H1 (cell line): ENCODE data around the gene DNMT1. TPM values are rescaled to one million over a fixed set of nuclear protein-coding genes. Genes with fewer than 3 reads are reported as not detected.
A peak's percentile ranks its signal among the peaks of the same experiment; 100 is the strongest.

Source experiments
- CTCF ChIA-PET: fragments of 300-600 bp; sonication (Branson Sonifier 250); formaldehyde crosslinking; loops from one replicate; lab custom pipeline; 2021; ENCODE audit not compliant: partially characterized antibody; lab: Charles Lee
- POLR2A ChIA-PET: fragments of 300-600 bp; sonication (Branson Sonifier 250); formaldehyde crosslinking; loops from one replicate; lab custom pipeline; 2021; ENCODE audit warnings: inconsistent platforms; ENCODE audit not compliant: partially characterized antibody; lab: Charles Lee
- DNase-seq, 2 experiments: peaks; one replicate each; pipeline versions ENCODE4 v3.0.0 to v3.0.0-alpha.2; 2010 to 2022; ENCODE audit warnings: low spot score in 2 of 2, low read depth in 1 of 2, mixed read lengths in 1 of 2
- FAIRE-seq: peaks from 2 replicates; lab custom pipeline; 2011; peaks lifted over from hg19 to GRCh38; lab: Jason Lieb, UNC
- H2AFZ ChIP-seq: 2 replicates; pipeline ENCODE4 v1.8.1; 2012; ENCODE audit warnings: low read length, inconsistent platforms
- H2AK5ac ChIP-seq: 2 replicates; pipeline ENCODE4 v1.6.1; 2013; ENCODE audit warnings: low read depth, low read length
- H2BK120ac ChIP-seq: replicated peaks from 2 replicates; pipeline ENCODE3; 2013; ENCODE audit warnings: low read depth, low read length, inconsistent platforms
- H2BK12ac ChIP-seq: 2 replicates; pipeline ENCODE4 v1.6.1; 2013; ENCODE audit warnings: low read depth, low read length
- H2BK15ac ChIP-seq: 2 replicates; pipeline ENCODE4 v1.6.1; 2013; ENCODE audit warnings: low read length
- H2BK20ac ChIP-seq: 2 replicates; pipeline ENCODE4 v1.6.1; 2013; ENCODE audit warnings: low read length
- H2BK5ac ChIP-seq: 2 replicates; pipeline ENCODE4 v1.6.1; 2013; ENCODE audit warnings: low read depth, low read length
- H3K14ac ChIP-seq: 2 replicates; pipeline ENCODE4 v1.6.1; 2013; ENCODE audit warnings: inconsistent platforms; ENCODE audit not compliant: insufficient read length
- H3K18ac ChIP-seq: 2 replicates; pipeline ENCODE4 v1.6.1; 2013; ENCODE audit warnings: low read length; ENCODE audit errors: extremely low read depth
- H3K23ac ChIP-seq: 2 replicates; pipeline ENCODE4 v1.6.1; 2013; ENCODE audit warnings: inconsistent platforms; ENCODE audit not compliant: insufficient read length
- H3K23me2 ChIP-seq: 2 replicates; pipeline ENCODE4 v1.6.1; 2013; ENCODE audit warnings: low read depth, low read length
- H3K27ac ChIP-seq: 2 replicates; pipeline ENCODE4 v1.6.1; 2011; ENCODE audit warnings: low read depth, low read length, inconsistent platforms
- H3K27me3 ChIP-seq, 4 experiments: replicated peaks in 1 of 4; 1 replicate in 1 of 4; 2 replicates in 3 of 4; pipeline versions ENCODE4 v1.6.1 to v1.8.1; 2011 to 2013; ENCODE audit warnings: low read length in 3 of 4, mild to moderate bottlenecking in 3 of 4, inconsistent platforms in 2 of 4, mixed read lengths in 2 of 4, moderate library complexity in 1 of 4; ENCODE audit not compliant: control insufficient read depth in 3 of 4, insufficient read depth in 3 of 4; ENCODE audit errors: extremely low read depth in 1 of 4
- H3K36me3 ChIP-seq, 4 experiments: 2 replicates each; pipeline versions ENCODE4 v1.6.1 to v1.8.1; 2011 to 2013; ENCODE audit warnings: mild to moderate bottlenecking in 4 of 4, low read length in 3 of 4, moderate library complexity in 2 of 4, control low read depth in 1 of 4, inconsistent platforms in 1 of 4; ENCODE audit not compliant: insufficient read depth in 4 of 4, control insufficient read depth in 2 of 4
- H3K4ac ChIP-seq: replicated peaks from 2 replicates; pipeline ENCODE3; 2013; ENCODE audit warnings: low read length, low read depth, mixed read lengths, inconsistent platforms; ENCODE audit not compliant: insufficient read length
- H3K4me1 ChIP-seq, 4 experiments: replicated peaks in 1 of 4; 1 replicate in 1 of 4; 2 replicates in 3 of 4; pipeline versions ENCODE4 v1.6.1 to v1.8.1; 2011 to 2013; ENCODE audit warnings: low read length in 3 of 4, inconsistent platforms in 2 of 4, mixed read lengths in 1 of 4; ENCODE audit not compliant: insufficient read depth in 4 of 4, control insufficient read depth in 3 of 4
- H3K4me2 ChIP-seq, 2 experiments: 2 replicates each; pipeline versions ENCODE4 v1.6.1 to v1.8.1; 2011 to 2013; ENCODE audit warnings: low read depth in 2 of 2, low read length in 2 of 2, control low read depth in 1 of 2, inconsistent platforms in 1 of 2, mild to moderate bottlenecking in 1 of 2; ENCODE audit not compliant: insufficient read depth in 1 of 2
- H3K4me3 ChIP-seq, 4 experiments: fragments of 200-600, 300-600 bp in 1 of 4; sonication (generic), shearing (Covaris generic), sonication (Bioruptor Twin) in 1 of 4; 2 replicates each; pipeline versions ENCODE4 v1.5.1 to v1.8.1; 2011 to 2016; ENCODE audit warnings: low read length in 4 of 4, low read depth in 3 of 4, control low read depth in 2 of 4, inconsistent platforms in 2 of 4, mild to moderate bottlenecking in 2 of 4, mixed read lengths in 1 of 4, moderate library complexity in 1 of 4; ENCODE audit not compliant: insufficient read depth in 2 of 4; ENCODE audit errors: extremely low read depth in 1 of 4
- H3K56ac ChIP-seq: replicated peaks from 2 replicates; pipeline ENCODE3; 2013; ENCODE audit warnings: low read depth, mild to moderate bottlenecking, mixed read lengths, low read length, inconsistent platforms; ENCODE audit not compliant: insufficient read length
- H3K79me1 ChIP-seq: 2 replicates; pipeline ENCODE4 v1.6.1; 2013; ENCODE audit warnings: low read depth, low read length, control low read depth
- H3K79me2 ChIP-seq, 2 experiments: 2 replicates each; pipeline versions ENCODE4 v1.6.1 to v1.8.1; 2012 to 2013; ENCODE audit warnings: low read length in 2 of 2, mild to moderate bottlenecking in 2 of 2, inconsistent platforms in 1 of 2; ENCODE audit not compliant: insufficient read depth in 2 of 2, control insufficient read depth in 1 of 2
- H3K9ac ChIP-seq, 4 experiments: replicated peaks in 1 of 4; 1 replicate in 1 of 4; 2 replicates in 3 of 4; pipeline versions ENCODE4 v1.6.1 to v1.8.1; 2011 to 2013; ENCODE audit warnings: low read depth in 3 of 4, low read length in 3 of 4, control low read depth in 2 of 4, mild to moderate bottlenecking in 2 of 4, moderate library complexity in 2 of 4, inconsistent platforms in 1 of 4; ENCODE audit errors: extremely low read depth in 1 of 4
- H3K9me3 ChIP-seq, 2 experiments: 2 replicates each; pipeline versions ENCODE4 v1.6.1 to v1.8.1; 2012 to 2013; ENCODE audit warnings: mild to moderate bottlenecking in 2 of 2, moderate library complexity in 2 of 2, control low read depth in 1 of 2, inconsistent platforms in 1 of 2, low read depth in 1 of 2, low read length in 1 of 2, mixed read lengths in 1 of 2; ENCODE audit not compliant: insufficient read depth in 2 of 2
- H4K20me1 ChIP-seq, 2 experiments: replicated peaks in 1 of 2; 2 replicates each; pipeline versions ENCODE3 to v1.8.1; 2011 to 2013; ENCODE audit warnings: inconsistent platforms in 2 of 2, low read length in 2 of 2, mild to moderate bottlenecking in 1 of 2; ENCODE audit not compliant: insufficient read depth in 2 of 2, control insufficient read depth in 1 of 2
- H4K5ac ChIP-seq: 2 replicates; pipeline ENCODE4 v1.6.1; 2013; ENCODE audit warnings: low read length, low read depth, mixed read lengths, inconsistent platforms; ENCODE audit not compliant: insufficient read length
- H4K8ac ChIP-seq: 2 replicates; pipeline ENCODE4 v1.8.0; 2013; ENCODE audit warnings: mild to moderate bottlenecking, moderate library complexity, low read length, inconsistent platforms; ENCODE audit not compliant: insufficient read depth; ENCODE audit errors: extremely low read depth
- H4K91ac ChIP-seq: replicated peaks from 2 replicates; pipeline ENCODE3; 2013; ENCODE audit warnings: low read length, mixed read lengths, inconsistent platforms; ENCODE audit not compliant: insufficient read length
- CHD2 ChIP-seq: IDR thresholded peaks from 2 replicates; pipeline ENCODE4 v1.6.1; 2012; ENCODE audit warnings: low read length, improper control_type of control experiment
- FOSL1 ChIP-seq: IDR thresholded peaks from 2 replicates; pipeline ENCODE4 v1.6.1; 2011; ENCODE audit warnings: mild to moderate bottlenecking, low read depth, low read length, moderate library complexity; ENCODE audit not compliant: insufficient read depth
- JUN ChIP-seq: IDR thresholded peaks from 2 replicates; pipeline ENCODE4 v1.6.1; 2011; ENCODE audit warnings: low read depth, mild to moderate bottlenecking, improper control_type of control experiment, low read length
- KDM4A ChIP-seq: IDR thresholded peaks from one replicate; pipeline ENCODE4 v1.7.1; 2012; ENCODE audit warnings: low read depth, mild to moderate bottlenecking, moderate library complexity, low read length, inconsistent platforms; ENCODE audit not compliant: severe bottlenecking
- MAX ChIP-seq: IDR thresholded peaks from 2 replicates; pipeline ENCODE4 v1.6.1; 2012; ENCODE audit warnings: inconsistent platforms
- PHF8 ChIP-seq: fragments of 200-600 bp; sonication (generic); conservative IDR thresholded peaks from 2 replicates; pipeline ENCODE4 v1.7.1; 2012; ENCODE audit warnings: low read depth, mild to moderate bottlenecking, inconsistent platforms, low read length, moderate library complexity
- POLR2AphosphoS5 ChIP-seq: IDR thresholded peaks from 2 replicates; pipeline ENCODE4 v1.6.1; 2011; ENCODE audit warnings: low read depth, low read length
- SAP30 ChIP-seq: fragments of 300-600 bp; sonication (generic); IDR thresholded peaks from 2 replicates; pipeline ENCODE4 v1.7.1; 2012; ENCODE audit warnings: low read length, moderate library complexity, mild to moderate bottlenecking, inconsistent platforms; ENCODE audit not compliant: insufficient read depth, insufficient replicate concordance
- SIN3A ChIP-seq, 2 experiments: IDR thresholded peaks in 1 of 2; conservative IDR thresholded peaks in 1 of 2; 2 replicates each; pipeline ENCODE4 v1.6.1; 2011 to 2012; ENCODE audit warnings: low read length in 2 of 2, improper control_type of control experiment in 1 of 2, low read depth in 1 of 2, mild to moderate bottlenecking in 1 of 2
- SP2 ChIP-seq: IDR thresholded peaks from 2 replicates; pipeline ENCODE4 v1.6.1; 2012; ENCODE audit warnings: mild to moderate bottlenecking, low read length, inconsistent platforms
- USF2 ChIP-seq: IDR thresholded peaks from 2 replicates; pipeline ENCODE4 v1.6.1; 2011; ENCODE audit warnings: low read length, improper control_type of control experiment
- WGBS, 2 experiments: shearing (Covaris generic) in 1 of 2; methylation state at CpG; one replicate each; pipeline versions ENCODE4 v1.1.6 to v1.1.7; 2013 to 2015; ENCODE audit warnings: low lambda C conversion rate in 2 of 2, mixed read lengths in 2 of 2, inconsistent platforms in 1 of 2, low coverage in 1 of 2, missing lambda C conversion rate in 1 of 2; ENCODE audit not compliant: insufficient replicate concordance in 2 of 2, insufficient coverage in 1 of 2, insufficient read length in 1 of 2; ENCODE audit errors: extremely low coverage in 1 of 2, missing lambda C conversion rate in 1 of 2; 5-methylcytosine and 5-hydroxymethylcytosine counted together
- polyA plus RNA-seq, 7 experiments: library from polyadenylated mRNA; depleted of rRNA in 3 of 7; stranded (reverse) in 5 of 7; unstranded in 2 of 7; fragments of >200 nt in 5 of 7; fragments of 200-250 nt in 2 of 7; gene quantifications; 1 replicate in 5 of 7; 2 replicates in 1 of 7; 4 replicates in 1 of 7; pipeline versions ENCODE4 v1.2.1 to v1.2.3, GENCODE V29; 2011 to 2013; ENCODE audit warnings: missing spikeins in 2 of 7, mixed read lengths in 2 of 7
- total RNA-seq: library from RNA; stranded (reverse); fragmentation: NEBNext Ultra II Directional; extraction: Animal tissue kit (Norgen Biotek cat#: 25700); gene quantifications from 2 replicates; pipeline ENCODE4 v1.2.1, GENCODE V29; 2021

Gene DNMT1
- total and polyA plus RNA-seq, 2 of the 8 experiments (the other 6 are each of a cell fraction or from before 2014, with no cell fraction given) = 101 to 210 TPM

- no peak overlapping the region for H3K4me2 ChIP-seq
- 96% methylated on average over 4 of the region's 5 CpGs; no CpG with 5 or more reads in 1 of the 2 experiments for WGBS, 2 experiments
- H2AK5ac ChIP-seq = no peak overlapping the region
- no peak overlapping the region for H2BK12ac ChIP-seq
- no peak overlapping the region for H2BK5ac ChIP-seq
- no peak overlapping the region for H3K23ac ChIP-seq
- no peak overlapping the region for H3K4ac ChIP-seq
- ChIA-PET CTCF (interaction anchor here (0.5 to 1.7 kb wide), 3 partner anchors 18 to 66 kb away, joined by 3 to 4 read pairs (median 4); no protein-coding TSS in a partner anchor), POLR2A (interaction anchor here (0.7 to 2.3 kb wide), 4 partner anchors 10 to 104 kb away, joined by 3 to 8 read pairs (median 3); partner anchors contain the start of gene DNMT1)
- no peaks in the 10 kb centered on the region for H3K9me3 ChIP-seq
- FAIRE-seq = no peak
- no peaks in the 10 kb centered on the region for H3K27me3 ChIP-seq
- H3K79me1 ChIP-seq = peaks cover 4% of the 10 kb centered on the region
- no peak overlapping the region for H3K9ac ChIP-seq
- H4K5ac ChIP-seq = no peak overlapping the region
- no peak for DNase-seq
- no peak overlapping the region for H2BK120ac ChIP-seq
- H3K23me2 ChIP-seq = no peaks in the 10 kb centered on the region
- H2BK15ac ChIP-seq = no peak overlapping the region
- H4K91ac ChIP-seq = no peak overlapping the region
- H4K20me1 ChIP-seq = peaks cover 14 to 31% of the 10 kb centered on the region in 2 experiments
- H2AFZ ChIP-seq = no peak overlapping the region
- peaks cover 21 to 71% of the 10 kb centered on the region in 2 experiments for H3K79me2 ChIP-seq
- no peak overlapping the region for H3K56ac ChIP-seq
- H2BK20ac ChIP-seq = no peak overlapping the region
- no peak overlapping the region for H3K18ac ChIP-seq
- no peaks in the 10 kb centered on the region for H3K4me1 ChIP-seq
- no peak overlapping the region for H3K4me3 ChIP-seq
- no peak overlapping the region for H3K27ac ChIP-seq
- peak overlapping the region; percentile 23; the same call in 1 of the 2 replicates for H4K8ac ChIP-seq
- H3K36me3 ChIP-seq = peaks cover 10 to 32% (median 21%) of the 10 kb centered on the region in 4 experiments; a peak in 6 of 8 replicates
- H3K14ac ChIP-seq = no peak overlapping the region
- TF ChIP-seq JUN (no peak), CHD2 (no peak), SAP30 (no peak), FOSL1 (no peak), KDM4A (no peak), MAX (no peak), SP2 (no peak), POLR2AphosphoS5 (no peak), SIN3A (conservative IDR thresholded peaks at IDR 0.05 in 1 of 2, IDR thresholded peaks at IDR 0.05 in 1 of 2; ENCODE audit: low read depth in 1 of 2, low read length in 2 of 2) (no peak), USF2 (no peak), PHF8 (no peak)
These were observed 10.1 kb downstream of the DNMT1 start for GRCh38 chr19:10184636-10185035.
